NCI-H2081 treated with DMSO at 0.1 percent for 48 hours (cell line): Measurements from ENCODE around the gene SRPK1.
"Not testable (repeated sequence)": the region's sequence is repeated elsewhere in the genome, so short reads cannot be mapped to it uniquely, and the experiment has no call there.

ENCODE experiments used
- DNase-seq: peaks from one replicate; lab custom pipeline; 2025; lab: John Stamatoyannopoulos, UW

SRPK1 gene

DNA sequence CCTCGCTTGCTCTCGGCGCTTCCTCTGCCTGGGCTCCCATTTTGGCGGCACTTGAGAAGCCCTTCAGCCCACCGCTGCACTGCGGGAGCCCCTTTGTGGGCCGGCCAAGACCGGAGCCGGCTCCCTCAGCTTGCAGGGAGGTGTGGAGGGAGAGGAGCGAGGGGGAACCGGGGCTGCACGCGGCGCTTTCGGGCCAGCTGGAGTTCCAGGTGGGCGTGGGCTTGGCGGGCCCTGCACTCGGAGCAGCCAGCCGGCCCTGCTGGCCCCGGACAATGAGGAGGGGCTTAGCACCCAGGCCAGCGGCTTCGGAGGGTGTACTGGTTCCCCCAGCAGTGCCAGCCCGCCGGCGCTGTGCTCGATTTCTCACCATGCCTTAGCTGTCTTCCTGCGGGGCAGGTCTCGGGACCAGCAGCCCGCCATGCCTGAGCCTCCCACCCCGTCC is 10.2 kb upstream of the SRPK1 start:
- DNase-seq, result no peak

DNA sequence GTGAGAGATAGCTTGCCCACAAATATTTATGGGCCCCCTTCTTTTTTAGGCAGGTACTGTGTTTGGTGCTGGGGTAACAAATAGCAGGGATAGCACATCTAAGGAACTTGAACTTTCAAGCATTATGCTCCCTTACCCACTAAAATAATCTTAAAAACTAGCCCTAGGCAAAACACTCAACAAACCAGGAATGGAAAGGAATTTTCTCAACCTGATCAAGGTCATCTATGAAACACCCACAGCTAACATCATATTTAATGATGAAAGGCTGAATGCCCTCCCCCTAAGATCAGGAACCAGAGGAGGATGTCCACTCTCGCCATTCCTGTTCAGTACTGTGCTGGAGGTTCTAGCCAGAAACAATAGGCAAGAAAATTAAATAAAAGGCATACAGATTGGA is 8.7 kb upstream of the SRPK1 start:
- DNase-seq, result no peak

DNA sequence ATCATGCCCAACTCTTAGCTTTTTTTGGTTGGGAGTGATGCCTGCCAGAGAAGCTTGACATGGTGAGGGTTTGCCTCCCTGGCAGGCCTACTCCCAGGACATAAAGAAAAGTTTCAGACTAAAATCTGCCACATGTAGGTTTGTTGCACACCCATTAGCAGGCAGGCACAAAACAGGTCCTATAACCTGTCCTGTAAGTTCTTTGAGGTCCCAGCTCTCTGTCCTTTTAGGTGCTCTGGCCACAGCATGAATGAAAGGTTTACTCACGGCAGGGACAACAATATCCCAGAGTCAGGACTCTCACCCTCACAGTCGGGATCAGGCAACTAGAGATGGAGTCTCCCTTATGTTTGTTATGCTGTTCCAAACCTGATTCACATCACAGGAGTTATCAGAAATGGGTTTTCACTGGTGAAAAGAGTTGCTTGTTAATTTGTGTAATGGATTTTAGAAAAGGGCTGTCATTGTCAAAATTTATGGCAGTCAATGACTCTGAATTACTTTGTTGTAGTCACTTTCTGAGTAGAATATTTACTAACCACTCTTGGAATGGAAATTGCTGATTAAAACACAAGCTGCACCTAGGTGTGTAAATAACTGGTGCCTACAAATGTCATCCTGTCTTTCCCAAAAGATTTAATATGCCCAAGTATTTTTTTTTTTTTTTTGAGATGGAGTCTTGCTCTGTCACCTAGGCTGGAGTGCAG is 5.8 kb upstream of the SRPK1 start:
- DNase-seq, result no peak

DNA sequence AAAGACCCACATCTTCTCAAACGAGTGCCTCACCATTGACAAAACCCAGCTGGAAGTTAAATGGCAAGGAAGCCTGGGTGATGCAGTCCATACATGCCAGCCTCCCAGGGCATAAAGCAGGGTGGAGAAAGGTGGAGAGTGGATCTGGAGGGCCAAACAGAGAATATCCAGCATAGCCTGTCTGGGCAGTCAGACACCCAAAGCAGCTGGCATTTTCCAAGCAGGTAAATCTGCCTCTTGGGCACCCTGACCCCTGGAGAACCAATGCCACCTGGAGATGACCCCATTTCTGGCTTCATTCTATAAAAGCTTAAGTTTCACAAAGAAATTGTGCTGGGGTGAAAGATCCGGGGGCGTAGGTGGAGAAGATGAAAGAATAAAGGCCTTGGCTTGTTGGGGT is 5.1 kb upstream of the SRPK1 start:
- DNase-seq, result no peak

DNA sequence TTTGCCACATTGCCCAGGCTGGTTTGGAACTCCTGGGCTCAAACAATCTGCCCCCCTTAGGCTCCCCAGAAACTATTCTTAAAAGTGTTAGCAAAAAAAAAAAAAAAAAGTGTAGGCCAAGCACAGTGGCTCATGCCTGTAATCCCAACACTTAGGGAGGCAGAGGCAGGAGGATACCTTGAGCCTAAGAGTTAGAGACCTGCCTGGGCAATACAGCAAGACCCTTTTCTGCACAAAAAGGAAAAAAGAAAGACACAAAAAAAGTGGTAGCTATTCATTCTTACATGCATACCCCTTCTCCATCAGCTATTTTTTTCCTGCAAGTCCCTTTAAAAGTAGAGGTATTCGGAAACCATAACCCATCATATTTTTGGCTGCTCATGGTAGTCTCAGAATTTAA is 3.2 kb upstream of the SRPK1 start:
- no peak for DNase-seq

DNA sequence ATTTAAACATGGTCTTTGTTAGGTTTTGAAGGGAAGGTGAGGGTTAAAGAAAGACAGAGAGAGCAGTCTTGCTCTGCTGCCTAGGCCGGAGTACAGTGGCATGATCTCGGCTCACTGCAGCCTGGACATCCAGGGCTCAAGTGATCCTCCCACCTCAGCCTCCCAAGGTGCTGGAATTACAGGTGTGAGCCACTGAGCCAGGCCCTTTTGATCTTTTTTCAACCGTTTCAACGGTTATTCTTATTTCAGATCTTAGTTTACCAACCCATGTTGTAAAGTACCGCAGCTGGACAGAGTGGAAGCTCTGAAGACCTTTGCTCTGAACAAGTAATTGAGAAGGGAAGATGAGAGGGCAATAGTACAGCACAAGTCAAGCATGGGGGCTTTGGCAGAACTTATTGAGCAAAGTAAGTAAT is 1.2 kb upstream of the SRPK1 start:
- DNase-seq, result no peak

DNA sequence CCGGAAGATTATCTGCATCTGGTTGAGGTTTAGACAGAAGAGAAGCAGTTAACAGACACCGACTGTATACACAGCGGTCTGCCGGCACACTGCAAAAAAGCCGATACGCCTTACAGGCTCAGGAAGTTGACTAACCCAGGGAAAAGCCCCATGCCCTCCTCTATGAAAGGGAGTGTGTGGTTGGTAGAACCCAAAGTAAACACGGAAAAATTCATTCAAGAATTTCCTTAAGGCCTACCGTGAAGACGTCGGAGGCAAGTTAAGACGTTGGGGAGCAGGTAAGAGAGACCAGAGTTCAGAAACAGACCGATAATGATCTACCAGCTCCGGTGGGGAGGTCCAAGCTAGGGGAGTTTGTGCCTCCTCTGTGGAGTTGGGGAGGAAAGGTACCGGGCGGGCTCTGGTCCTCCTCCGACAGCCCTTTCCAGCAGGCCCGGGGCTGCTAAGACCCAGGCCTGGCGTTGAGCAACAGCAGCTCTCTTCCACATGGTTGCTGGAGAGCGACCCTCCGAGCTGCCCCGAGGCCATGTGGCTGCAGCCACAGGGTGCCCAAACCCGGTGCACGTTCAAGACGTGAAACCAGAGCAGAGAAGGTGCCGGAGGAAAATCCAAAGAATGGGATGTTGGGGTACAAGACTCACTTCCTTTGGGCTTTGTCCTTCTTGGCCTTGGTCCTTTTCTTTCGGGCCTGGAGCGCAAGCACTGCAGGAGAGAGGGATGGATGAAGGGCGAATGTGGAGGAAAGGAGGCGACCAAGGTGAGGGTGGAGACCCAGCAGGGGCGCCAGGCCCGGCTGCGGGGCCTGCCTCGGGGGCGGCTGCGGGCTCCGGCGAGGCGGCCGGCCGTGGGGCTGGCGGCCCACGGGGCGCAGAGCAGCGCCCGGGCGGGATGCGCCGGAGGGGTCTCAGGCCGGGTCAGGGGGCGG is 809 bp downstream of the SRPK1 start:
- DNase-seq, result no peak

DNA sequence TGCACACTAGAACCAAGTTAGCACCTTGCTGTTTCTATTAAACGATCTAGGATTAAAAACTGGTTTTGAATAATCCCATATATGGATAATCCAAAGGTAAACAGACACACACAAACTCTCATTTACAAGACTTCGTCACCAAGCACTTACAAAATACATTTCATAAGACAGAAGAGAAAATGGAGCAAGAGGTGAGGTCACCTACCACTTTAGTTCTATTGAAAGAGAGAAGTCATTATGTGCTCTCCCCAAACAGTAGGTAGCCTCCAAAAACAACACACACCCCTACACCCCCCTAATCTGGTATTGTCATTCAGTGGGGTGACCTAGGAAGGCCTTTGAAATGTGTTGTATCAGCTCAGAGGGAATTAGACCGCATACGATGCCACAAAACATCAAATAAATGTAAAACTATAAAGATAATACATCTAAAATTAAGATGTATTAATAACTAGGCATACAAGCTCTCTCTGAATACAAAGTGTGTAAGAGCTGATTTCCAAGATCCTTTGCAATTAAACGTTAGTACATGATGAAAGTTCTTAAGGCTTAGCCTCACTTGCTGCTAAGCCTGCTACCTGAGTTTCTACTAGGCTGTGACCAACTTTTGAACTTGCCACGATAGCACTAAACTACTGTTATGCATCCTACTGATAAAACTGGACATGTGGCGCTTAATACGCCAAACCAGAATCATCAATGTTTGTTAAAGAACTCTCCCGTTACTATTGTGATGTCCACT is 1.6 kb downstream of the SRPK1 start:
- no peak for DNase-seq

DNA sequence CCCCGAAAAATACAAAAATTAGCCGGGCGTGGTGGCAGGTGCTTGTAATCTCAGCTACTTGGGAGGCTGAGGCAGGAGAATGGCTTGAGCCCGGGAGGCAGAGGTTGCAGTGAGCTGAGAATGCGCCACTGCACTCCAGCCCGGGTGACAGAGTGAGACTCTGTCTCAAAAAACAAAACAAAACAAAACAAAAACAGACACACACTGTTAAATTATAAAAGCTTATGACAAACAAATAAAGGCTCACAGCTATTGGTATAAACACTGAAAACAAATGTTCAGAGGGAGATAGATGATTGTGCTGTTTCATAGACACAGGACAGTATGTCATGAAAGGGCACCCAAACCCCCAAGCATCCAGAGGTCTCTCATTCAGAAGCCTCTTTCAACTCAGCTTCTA is 4.0 kb downstream of the SRPK1 start:
- not testable (repeated sequence) for DNase-seq

DNA sequence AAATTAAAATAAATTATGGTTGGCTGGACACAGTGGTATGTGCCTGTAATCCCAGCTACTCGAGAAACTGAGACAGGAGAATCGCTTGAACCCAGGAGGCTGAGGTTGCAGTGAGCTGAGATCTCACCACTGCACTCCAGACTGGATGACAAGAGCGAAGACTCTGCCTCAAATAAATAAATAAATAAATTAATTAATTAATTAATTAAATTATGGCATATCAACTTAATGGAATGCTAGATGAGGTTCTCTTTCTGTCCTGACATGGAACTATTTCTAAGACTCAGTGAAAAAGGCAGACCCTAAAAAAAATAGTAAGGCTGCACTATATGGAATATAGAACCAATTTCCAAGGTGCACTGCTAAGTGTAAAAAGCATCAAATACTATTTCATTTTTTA is 4.8 kb downstream of the SRPK1 start:
- no peak for DNase-seq

DNA sequence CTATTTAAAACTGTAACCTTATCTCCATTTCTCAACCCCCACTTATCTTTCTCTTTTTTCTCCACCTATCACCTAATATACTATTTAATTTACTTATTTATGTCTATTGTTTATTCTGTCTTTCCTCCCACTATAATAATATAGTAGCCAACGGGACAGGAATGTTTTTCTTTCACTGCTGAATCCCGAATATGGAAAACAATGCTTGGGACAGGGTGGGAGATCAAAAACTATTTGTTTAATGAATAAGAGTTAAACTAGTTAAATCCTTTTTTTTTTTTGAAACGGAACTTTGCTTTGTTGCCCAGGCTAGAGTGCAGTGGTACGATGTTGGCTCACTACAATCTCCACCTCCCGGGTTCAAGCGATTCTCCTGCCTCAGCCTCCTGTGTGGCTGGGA is 6.4 kb downstream of the SRPK1 start:
- no peak for DNase-seq

DNA sequence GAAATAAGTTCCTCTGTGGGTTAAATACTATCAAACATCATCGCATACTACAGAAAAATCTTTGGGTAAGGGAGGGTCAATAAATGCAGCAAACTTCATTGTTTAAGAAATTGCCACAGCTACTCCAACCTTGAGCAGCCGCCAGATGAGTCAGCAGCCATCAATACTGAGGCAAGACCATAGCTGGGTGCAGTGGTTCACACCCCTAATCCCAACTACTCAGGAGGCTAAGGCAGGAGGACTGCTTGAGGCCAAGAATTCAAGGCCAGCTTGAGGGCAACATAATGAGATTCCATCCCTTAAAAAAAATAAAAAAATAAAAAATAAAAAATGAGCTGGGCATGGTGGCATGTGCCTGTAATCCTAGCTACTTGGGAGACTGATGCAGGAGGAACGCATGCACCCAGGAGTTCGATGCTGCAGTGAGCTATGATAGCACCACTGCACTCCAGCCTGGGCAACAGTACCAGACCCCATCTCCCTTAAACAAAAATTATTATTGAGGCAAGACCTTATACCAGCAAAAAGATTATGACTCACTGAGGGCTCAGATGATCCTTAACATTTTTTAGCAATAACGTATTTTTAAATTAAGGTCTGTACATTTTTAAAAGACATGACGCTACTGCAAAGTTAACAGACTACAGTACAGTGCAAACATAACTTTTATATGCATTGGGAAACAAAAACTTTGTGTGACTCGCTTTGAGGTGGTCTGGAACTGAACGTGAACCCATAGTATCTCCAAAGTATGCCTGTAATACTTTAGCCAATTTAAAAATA is 8.8 kb downstream of the SRPK1 start:
- no peak for DNase-seq

DNA sequence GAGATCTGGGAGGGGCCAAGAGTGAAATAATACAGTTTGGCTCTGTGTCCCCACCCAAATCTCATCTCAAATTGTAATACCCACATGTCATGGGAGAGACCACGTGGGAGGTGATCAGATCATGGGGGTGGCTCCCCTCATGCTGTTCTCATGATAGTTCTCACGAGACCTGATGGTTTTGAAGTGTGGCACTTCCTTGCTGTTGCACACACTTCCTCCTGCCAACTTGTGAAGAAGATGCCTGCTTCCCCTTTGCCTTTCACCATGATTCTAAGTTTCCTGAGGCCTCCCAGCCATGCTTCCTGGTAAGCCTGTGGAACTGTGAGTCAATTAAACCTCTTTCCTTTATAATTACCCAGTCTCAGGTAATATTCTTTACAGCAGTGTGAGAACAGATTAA is 11.3 kb downstream of the SRPK1 start:
- not testable (repeated sequence) for DNase-seq

DNA sequence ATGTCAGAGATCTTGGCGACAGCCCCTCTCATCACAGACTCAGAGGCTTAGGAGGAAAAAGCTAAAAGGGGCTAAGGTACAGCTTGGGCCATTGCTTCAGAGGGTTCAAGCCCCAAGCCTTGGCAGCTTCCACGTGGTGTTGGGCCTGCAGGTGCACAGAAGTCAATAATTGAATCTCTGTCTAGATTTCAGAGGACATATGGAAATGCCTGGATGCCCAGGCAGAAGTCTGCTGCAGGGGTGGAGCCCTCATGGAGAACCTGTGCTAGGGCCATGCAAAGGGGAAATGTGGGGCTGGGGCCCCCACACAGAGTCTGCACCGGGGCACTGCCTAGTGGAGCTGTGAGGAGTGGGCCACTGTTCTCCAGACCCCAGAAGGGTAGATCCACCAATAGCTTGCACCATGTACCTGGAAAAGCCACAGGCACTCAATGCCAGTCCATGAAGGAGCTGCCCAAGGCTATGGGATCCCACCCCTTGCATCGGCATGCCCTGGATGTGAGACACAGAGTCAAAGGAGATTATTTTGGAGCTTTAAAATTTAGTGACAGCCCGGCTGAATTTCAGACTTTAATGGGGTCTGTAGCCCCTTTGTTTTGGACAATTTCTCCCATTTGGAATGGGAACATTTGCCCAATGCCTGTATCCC is 12.0 kb downstream of the SRPK1 start:
- DNase-seq, result not testable (repeated sequence)

DNA sequence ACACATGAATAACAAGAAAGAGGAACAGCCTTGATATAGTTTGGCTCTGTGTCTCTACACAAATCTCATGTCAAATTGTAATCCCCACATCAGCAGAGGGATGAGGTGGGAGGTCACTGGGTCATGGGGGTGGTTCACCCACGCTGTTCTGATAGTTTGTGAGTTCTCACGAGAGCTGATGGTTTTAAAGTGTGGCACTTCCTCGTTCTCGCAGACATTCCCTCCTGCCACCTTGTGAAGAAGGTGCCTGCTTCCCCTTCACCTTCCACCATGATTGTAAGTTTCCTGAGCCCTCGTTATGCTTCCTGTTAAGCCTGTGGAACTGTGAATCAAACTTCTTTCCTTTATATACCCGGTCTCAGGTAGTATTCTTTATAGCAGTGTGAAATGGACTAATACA is 13.1 kb downstream of the SRPK1 start:
- DNase-seq, result no peak

DNA sequence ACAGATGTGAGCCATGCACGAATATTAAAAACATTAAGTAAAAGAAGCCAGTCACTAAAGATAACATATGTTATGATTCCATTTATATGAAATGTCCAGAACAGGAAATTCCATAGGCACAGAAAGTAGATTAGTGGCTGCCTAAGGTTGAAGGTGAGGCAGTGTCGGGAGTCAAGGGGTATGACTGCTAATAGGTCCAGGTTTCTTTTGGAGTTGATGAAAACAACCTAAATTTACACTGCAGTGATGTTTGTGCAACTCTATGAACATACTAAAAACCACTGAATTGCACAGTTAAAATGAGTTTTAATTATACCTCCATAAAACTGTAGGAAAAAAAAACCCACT is 14.4 kb downstream of the SRPK1 start:
- DNase-seq, result no peak

DNA sequence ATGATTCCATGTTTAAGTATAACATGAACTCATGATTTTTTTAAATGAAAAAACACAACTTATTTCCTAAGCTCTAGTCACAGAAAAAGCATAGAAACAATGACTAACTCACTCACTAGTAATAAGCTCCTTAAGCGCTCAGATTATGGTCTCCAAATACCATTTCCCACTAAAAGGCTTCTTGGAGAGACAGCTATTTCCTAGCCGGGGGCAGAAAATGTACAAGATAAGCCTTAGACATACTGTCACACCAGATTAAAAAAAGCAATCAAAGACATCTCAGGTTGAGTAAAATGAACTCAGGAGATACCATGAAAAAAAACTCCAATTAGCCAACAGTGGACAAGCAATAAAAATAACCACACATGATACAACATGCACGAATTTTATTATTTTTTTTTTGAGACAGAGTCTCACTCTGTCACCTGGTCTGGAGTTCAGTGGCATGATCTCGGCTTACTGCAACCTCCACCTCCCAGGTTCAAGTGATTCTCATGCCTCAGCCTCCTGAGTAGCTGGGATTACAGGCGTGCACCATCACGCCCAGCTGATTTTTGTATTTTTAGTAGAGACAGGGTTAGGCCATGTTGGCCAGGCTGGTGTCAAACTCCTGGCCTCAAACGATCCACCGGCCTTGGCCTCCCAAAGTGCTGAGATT is 14.9 kb downstream of the SRPK1 start:
- DNase-seq, result no peak

DNA sequence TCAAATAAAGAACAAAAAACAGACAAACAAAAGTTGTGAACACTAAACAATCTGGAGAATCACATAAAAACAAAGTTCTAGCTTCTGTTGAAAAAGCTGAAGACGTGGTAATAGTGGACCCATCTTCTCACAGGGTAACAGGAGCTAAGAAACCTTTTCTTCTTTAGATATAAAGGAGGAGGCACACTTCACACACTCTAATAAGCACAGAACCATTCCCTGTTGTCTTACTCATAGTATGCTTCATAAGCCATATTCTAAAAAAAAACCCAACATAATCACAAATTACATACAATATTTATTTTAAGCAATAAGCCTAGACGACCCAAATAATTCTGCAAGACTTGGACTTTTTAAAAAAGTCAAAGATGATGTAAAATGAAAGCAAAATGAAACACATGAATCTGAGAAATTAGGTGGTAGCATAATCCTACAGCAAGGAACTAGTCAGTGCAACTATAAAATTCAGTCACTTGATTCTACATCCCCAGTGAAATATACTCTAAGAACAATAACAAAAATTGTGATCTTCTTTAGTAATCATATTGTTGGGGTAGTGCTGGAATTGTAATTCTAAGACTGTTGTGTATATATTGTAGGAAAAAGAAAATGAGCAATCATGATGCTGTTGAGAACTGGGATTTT is 15.6 kb downstream of the SRPK1 start:
- no peak for DNase-seq

DNA sequence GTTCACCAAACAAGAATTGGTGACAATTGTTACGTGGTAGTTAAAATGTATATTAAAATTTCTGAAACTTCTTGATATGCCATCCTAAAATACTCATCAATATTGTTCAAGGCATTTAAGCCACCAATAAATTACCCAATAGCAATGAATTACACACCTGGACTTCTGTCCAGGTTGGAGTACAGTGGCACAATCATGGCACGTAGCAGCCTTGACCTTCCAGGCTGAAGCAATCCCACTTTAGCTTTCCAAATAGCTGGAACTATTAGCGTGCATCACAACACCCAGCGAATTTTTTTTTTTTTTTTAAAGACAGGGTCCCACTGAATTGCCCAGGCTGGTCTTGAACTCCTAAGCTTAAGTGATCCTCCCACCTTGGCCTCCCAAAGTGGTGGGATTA is 17.2 kb downstream of the SRPK1 start:
- no peak for DNase-seq

DNA sequence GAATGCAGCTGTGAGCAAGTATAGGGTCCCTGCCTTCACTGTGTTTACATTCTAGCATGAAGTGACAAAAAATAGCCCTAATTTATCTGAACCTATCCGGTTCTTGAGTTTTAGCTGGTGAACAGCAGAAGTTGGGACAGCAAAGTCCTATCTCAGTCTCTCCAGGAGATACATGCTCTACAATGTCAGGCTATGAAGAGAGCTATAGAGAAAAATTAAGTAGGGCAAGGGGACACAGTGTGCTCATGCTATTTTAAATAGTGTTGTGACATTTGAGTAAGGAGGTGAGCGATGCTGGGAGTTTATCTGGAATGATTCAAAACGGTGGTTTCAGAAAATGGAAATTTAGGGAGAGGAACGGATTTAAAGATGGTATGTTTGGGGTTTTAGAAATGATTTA is 20.4 kb downstream of the SRPK1 start:
- DNase-seq, result no peak
